ENCODE measurements around the gene FAM227B.

GRCh38 chr15:49278751-49279150 is 341.9 kb downstream of the FAM227B start:
- TF ChIP-seq POLR2AphosphoS5 (IDR thresholded peaks at IDR 0.05; ENCODE audit: borderline replicate concordance, low read depth, low read length) (no peak), EZH2 (IDR thresholded peaks at IDR 0.05) (no peak)

Measured in SK-N-MC (cell line).